HEK293T (cell line): ENCODE results near the gene SIAH3.

Experiments used
- CTCF ChIA-PET: fragments of 350-600 bp; formaldehyde crosslinking; extraction: SDS; loops from one replicate; lab custom pipeline; 2021; ENCODE audit warnings: antibody characterized with exemption, inconsistent platforms; lab: Yijun Ruan, JAX
- POLR2A ChIA-PET: fragments of 350-600 bp; formaldehyde crosslinking; extraction: SDS; loops from one replicate; lab custom pipeline; 2020; ENCODE audit warnings: antibody characterized with exemption, inconsistent platforms; lab: Yijun Ruan, JAX
- DNase-seq: peaks from one replicate; pipeline ENCODE4 v3.0.0; 2012; ENCODE audit warnings: mixed read lengths; ENCODE audit errors: extremely low spot score
- ARNT ChIP-seq: fragments of 450-650 bp; IDR thresholded peaks from 2 replicates; pipeline ENCODE4 v1.6.1; 2017; ENCODE audit warnings: mild to moderate bottlenecking
- BHLHE40 ChIP-seq: fragments of 450-650 bp; IDR thresholded peaks from 2 replicates; pipeline ENCODE4 v1.6.1; 2016; ENCODE audit warnings: mild to moderate bottlenecking, moderate library complexity, borderline replicate concordance
- CTBP1 ChIP-seq: fragments of 450-650 bp; IDR thresholded peaks from 2 replicates; pipeline ENCODE4 v1.6.1; 2016; ENCODE audit warnings: borderline replicate concordance
- ELF4 ChIP-seq: fragments of 450-650 bp; IDR thresholded peaks from 2 replicates; pipeline ENCODE4 v1.6.1; 2017; ENCODE audit warnings: antibody characterized with exemption
- FOXA1 ChIP-seq: fragments of 450-650 bp; IDR thresholded peaks from 2 replicates; pipeline ENCODE4 v1.6.1; 2016; ENCODE audit warnings: mild to moderate bottlenecking
- FOXK2 ChIP-seq: fragments of 450-650 bp; IDR thresholded peaks from 2 replicates; pipeline ENCODE4 v1.6.1; 2016; ENCODE audit warnings: mild to moderate bottlenecking
- FOXM1 ChIP-seq: fragments of 450-650 bp; IDR thresholded peaks from 2 replicates; pipeline ENCODE4 v1.6.1; 2017; ENCODE audit warnings: mild to moderate bottlenecking, borderline replicate concordance
- HDGF ChIP-seq: fragments of 450-650 bp; IDR thresholded peaks from 2 replicates; pipeline ENCODE4 v1.6.1; 2017; ENCODE audit warnings: antibody characterized with exemption, borderline replicate concordance
- L3MBTL2 ChIP-seq: fragments of 450-650 bp; conservative IDR thresholded peaks from 2 replicates; pipeline ENCODE4 v1.6.1; 2016; ENCODE audit warnings: mild to moderate bottlenecking
- LEF1 ChIP-seq: fragments of 450-650 bp; IDR thresholded peaks from 2 replicates; pipeline ENCODE4 v1.6.1; 2017; ENCODE audit warnings: mild to moderate bottlenecking, borderline replicate concordance
- NFRKB ChIP-seq: fragments of 450-650 bp; IDR thresholded peaks from 2 replicates; pipeline ENCODE4 v1.6.1; 2016; ENCODE audit warnings: mild to moderate bottlenecking, moderate library complexity
- SP1 ChIP-seq: fragments of 450-650 bp; IDR thresholded peaks from 2 replicates; pipeline ENCODE4 v1.6.1; 2017
- SUZ12 ChIP-seq: fragments of 450-650 bp; IDR thresholded peaks from 2 replicates; pipeline ENCODE4 v1.6.1; 2016; ENCODE audit warnings: mild to moderate bottlenecking
- TARDBP ChIP-seq: fragments of 450-650 bp; IDR thresholded peaks from 2 replicates; pipeline ENCODE4 v1.6.1; 2016
- ZNF384 ChIP-seq: fragments of 450-650 bp; IDR thresholded peaks from 2 replicates; pipeline ENCODE4 v1.6.1; 2016
- TF ChIP-seq, protein P1 (sequence below): fragments of 450-650 bp; IDR thresholded peaks from 2 replicates; pipeline ENCODE4 v1.6.1; 2016

Gene SIAH3

GRCh38 chr13:45859705-45860104 lies 8.2 kb upstream of the SIAH3 start:
- DNase-seq, result no peak
- ChIA-PET CTCF (no interaction called here), POLR2A (no interaction called here)
- no peak for TF ChIP-seq TARDBP
- TF ChIP-seq, protein P1, sequence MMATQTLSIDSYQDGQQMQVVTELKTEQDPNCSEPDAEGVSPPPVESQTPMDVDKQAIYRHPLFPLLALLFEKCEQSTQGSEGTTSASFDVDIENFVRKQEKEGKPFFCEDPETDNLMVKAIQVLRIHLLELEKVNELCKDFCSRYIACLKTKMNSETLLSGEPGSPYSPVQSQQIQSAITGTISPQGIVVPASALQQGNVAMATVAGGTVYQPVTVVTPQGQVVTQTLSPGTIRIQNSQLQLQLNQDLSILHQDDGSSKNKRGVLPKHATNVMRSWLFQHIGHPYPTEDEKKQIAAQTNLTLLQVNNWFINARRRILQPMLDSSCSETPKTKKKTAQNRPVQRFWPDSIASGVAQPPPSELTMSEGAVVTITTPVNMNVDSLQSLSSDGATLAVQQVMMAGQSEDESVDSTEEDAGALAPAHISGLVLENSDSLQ, result no peak

DNA sequence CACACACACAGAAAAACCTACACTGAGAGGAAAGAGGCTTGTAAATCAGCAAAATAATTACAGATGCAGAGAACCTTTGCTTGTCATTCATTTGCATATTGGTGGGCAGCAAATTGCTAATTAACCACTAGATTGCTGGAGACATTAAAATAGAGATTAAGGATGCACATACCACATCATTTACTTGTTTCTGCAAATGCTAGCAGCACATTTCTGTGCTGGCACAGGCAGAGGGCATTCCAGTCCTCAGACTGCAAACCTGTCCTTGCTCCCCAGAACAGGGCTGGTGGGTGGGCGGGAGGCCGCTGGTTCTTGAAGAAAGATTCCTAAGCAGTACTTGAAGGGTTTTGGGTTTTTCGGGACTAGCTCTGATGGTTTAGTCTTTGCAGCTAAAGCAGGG lies 941 bp upstream of the SIAH3 start:
- CTCF ChIA-PET, result no interaction called here

GRCh38 chr13:45851956-45852355 lies 403 bp upstream of the SIAH3 start:
- DNase-seq, result no peak
- no peak for TF ChIP-seq HDGF
- TF ChIP-seq FOXM1, result no peak
- no peak for TF ChIP-seq CTBP1
- TF ChIP-seq FOXA1, result no peak
- no peak for TF ChIP-seq FOXK2
- no peak for TF ChIP-seq ARNT
- no peak for TF ChIP-seq NFRKB
- TF ChIP-seq ELF4, result no peak
- ChIA-PET CTCF (no interaction called here), POLR2A (no interaction called here)

More for the DNA sequence above, 941 bp upstream of the SIAH3 start:
- POLR2A ChIA-PET, result no interaction called here
- DNase-seq, result no peak
- no peak for TF ChIP-seq HDGF
- no peak for TF ChIP-seq LEF1
- no peak for TF ChIP-seq CTBP1
- TF ChIP-seq FOXK2, result no peak
- TF ChIP-seq BHLHE40, result no peak
- TF ChIP-seq, protein P1, result no peak
- no peak for TF ChIP-seq NFRKB
- no peak for TF ChIP-seq TARDBP
- no peak for TF ChIP-seq SUZ12

DNA sequence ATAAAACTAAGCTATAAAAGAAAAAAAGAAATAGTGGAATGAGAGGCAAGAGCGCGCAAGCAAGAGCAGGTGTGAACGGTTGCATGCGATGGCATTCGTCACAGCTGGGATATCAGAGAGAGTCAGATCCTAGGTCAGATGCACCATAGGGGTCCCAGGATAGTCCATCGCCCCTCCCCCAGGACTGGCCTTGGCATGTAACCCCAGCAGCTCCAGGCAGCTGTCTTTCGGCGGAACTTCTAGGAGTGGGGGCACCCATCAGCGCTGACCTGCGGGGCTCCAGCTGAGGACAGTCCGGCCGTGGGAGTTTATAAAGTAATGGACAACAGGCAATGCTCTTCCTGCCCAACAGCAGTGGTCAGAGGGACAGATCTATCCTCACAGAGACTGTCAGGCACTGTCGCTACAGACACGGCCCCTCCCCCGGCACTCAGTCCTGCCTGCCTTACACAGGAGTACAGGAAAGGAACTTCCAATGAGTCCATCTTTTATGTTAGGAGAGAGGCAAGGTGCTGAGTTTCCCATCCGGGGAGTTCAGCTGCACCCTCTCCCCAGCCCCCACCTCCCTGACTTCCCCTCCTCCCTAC lies 1.4 kb downstream of the SIAH3 start:
- no peak for DNase-seq
- CTCF ChIA-PET, result interaction anchor here (0.6 kb wide), 2 partner anchors 111 to 259 kb away, joined by 3 to 4 read pairs; no protein-coding TSS in a partner anchor
- no peak for TF ChIP-seq L3MBTL2
- POLR2A ChIA-PET, result no interaction called here

- no peak for DNase-seq
- POLR2A ChIA-PET, result no interaction called here
- CTCF ChIA-PET, result interaction anchor here (0.6 kb wide), 2 partner anchors 110 to 260 kb away, joined by 3 to 4 read pairs; no protein-coding TSS in a partner anchor
Observed at GRCh38 chr13:45849408-45849807, 2.1 kb downstream of the SIAH3 start.

GRCh38 chr13:45847554-45848224 lies 3.9 kb downstream of the SIAH3 start:
- TF ChIP-seq, protein P1, result no peak
- no peak for TF ChIP-seq SP1
- TF ChIP-seq SUZ12, result no peak
- TF ChIP-seq FOXM1, result no peak
- no peak for TF ChIP-seq TARDBP
- TF ChIP-seq CTBP1, result no peak
- TF ChIP-seq FOXK2, result no peak
- no peak for TF ChIP-seq HDGF
- TF ChIP-seq LEF1, result no peak
- no peak for TF ChIP-seq ELF4
- TF ChIP-seq NFRKB, result no peak
- no peak for TF ChIP-seq FOXA1
- TF ChIP-seq L3MBTL2, result no peak
- no peak for TF ChIP-seq ARNT
- no peak for TF ChIP-seq ZNF384
- TF ChIP-seq BHLHE40, result no peak
- ChIA-PET CTCF (no interaction called here), POLR2A (no interaction called here)
- DNase-seq, result no peak

More at GRCh38 chr13:45849408-45849807, 2.1 kb downstream of the SIAH3 start:
- no peak for TF ChIP-seq NFRKB
- TF ChIP-seq, protein P1, result no peak
- TF ChIP-seq SUZ12, result no peak
- TF ChIP-seq FOXM1, result no peak
- TF ChIP-seq ZNF384, result no peak
- no peak for TF ChIP-seq BHLHE40
- no peak for TF ChIP-seq LEF1
- TF ChIP-seq FOXK2, result no peak
- no peak for TF ChIP-seq ELF4
